Measurements from ENCODE around the gene ZNF407.

- no peak for TF ChIP-seq PKNOX1 (IDR thresholded peaks at IDR 0.05)
- TF ChIP-seq SUZ12 (IDR thresholded peaks at IDR 0.05) = no peak
- no peak for TF ChIP-seq BHLHE40 (IDR thresholded peaks at IDR 0.05; ENCODE audit: borderline replicate concordance)
- no peak for TF ChIP-seq FOXA1 (IDR thresholded peaks at IDR 0.05)
- no peak for TF ChIP-seq ELF4 (IDR thresholded peaks at IDR 0.05)
- TF ChIP-seq FOXK2 (IDR thresholded peaks at IDR 0.05) = no peak
- no peak for TF ChIP-seq TARDBP (IDR thresholded peaks at IDR 0.05)
- no peak for TF ChIP-seq SP1 (IDR thresholded peaks at IDR 0.05)
Measured at GRCh38 chr18:74967979-74968378, 370.3 kb downstream of the ZNF407 start.
